SU-DHL-6 (cell line): ENCODE measurements around the gene HLA-C.

Experiments used
- H2AFZ ChIP-seq: fragments of 200-600 bp; sonication (generic); 2 replicates; pipeline ENCODE4 v1.6.1; 2014; ENCODE audit warnings: low read depth, mild to moderate bottlenecking, moderate library complexity, mixed read lengths, antibody characterized with exemption, low read length; ENCODE audit not compliant: severe bottlenecking
- H3F3A ChIP-seq: fragments of 200-600 bp; shearing (Covaris generic); 2 replicates; pipeline ENCODE4 v1.6.0; 2016; ENCODE audit warnings: antibody characterized with exemption, mild to moderate bottlenecking; ENCODE audit not compliant: insufficient read depth
- H3K27ac ChIP-seq: fragments of 200-600 bp; sonication (generic); 2 replicates; pipeline ENCODE4 v1.5.1; 2016; ENCODE audit warnings: low read depth, mild to moderate bottlenecking, low read length, moderate library complexity, mixed read lengths
- H3K27me3 ChIP-seq: fragments of 200-600 bp; sonication (generic), shearing (Covaris generic); 2 replicates; pipeline ENCODE4 v1.6.0; 2014; ENCODE audit warnings: mild to moderate bottlenecking, low read length
- H3K36me3 ChIP-seq: fragments of 200-600 bp; sonication (generic); 2 replicates; pipeline ENCODE4 v1.6.1; 2014; ENCODE audit warnings: mild to moderate bottlenecking, low read length, mixed read lengths
- H3K4me2 ChIP-seq: fragments of 300-600, 200-600 bp; shearing (Covaris generic), sonication (generic); 2 replicates; pipeline ENCODE4 v1.6.0; 2014; ENCODE audit warnings: low read length, low read depth, mild to moderate bottlenecking; ENCODE audit not compliant: poor library complexity, severe bottlenecking
- H3K4me3 ChIP-seq: fragments of 200-600 bp; sonication (generic); 2 replicates; pipeline ENCODE4 v1.5.1; 2014; ENCODE audit warnings: antibody characterized with exemption, low read length, mild to moderate bottlenecking, mixed read lengths; ENCODE audit not compliant: insufficient read depth, poor library complexity, severe bottlenecking
- H3K79me2 ChIP-seq: fragments of 200-600 bp; sonication (generic); 2 replicates; pipeline ENCODE4 v1.6.1; 2014; ENCODE audit warnings: mild to moderate bottlenecking, low read length, moderate library complexity; ENCODE audit not compliant: insufficient read depth
- H3K9ac ChIP-seq: fragments of 200-600 bp; sonication (generic); 2 replicates; pipeline ENCODE4 v1.7.0; 2014; ENCODE audit warnings: mild to moderate bottlenecking, low read length
- H3K9me2 ChIP-seq: fragments of 200-600 bp; sonication (generic); replicated peaks from 2 replicates; pipeline ENCODE4 v1.6.1; 2014; ENCODE audit warnings: low read length; ENCODE audit not compliant: insufficient read depth
- H3K9me3 ChIP-seq: fragments of 200-600 bp; sonication (generic); 2 replicates; pipeline ENCODE4 v1.6.1; 2014; ENCODE audit warnings: low read length, mixed read lengths; ENCODE audit not compliant: insufficient read depth
- H4K20me1 ChIP-seq: fragments of 200-600 bp; sonication (generic); 2 replicates; pipeline ENCODE4 v1.6.1; 2014; ENCODE audit warnings: low read depth, mild to moderate bottlenecking, antibody characterized with exemption, low read length, moderate library complexity, mixed read lengths
- CTCF ChIP-seq: fragments of 200-600 bp; sonication (generic); IDR thresholded peaks from one replicate; pipeline ENCODE4 v1.5.1; 2017; ENCODE audit warnings: antibody characterized with exemption, mild to moderate bottlenecking, low read length, moderate library complexity; ENCODE audit not compliant: insufficient read depth, poor library complexity, severe bottlenecking
- EZH2phosphoT487 ChIP-seq: fragments of 200-600 bp; sonication (generic), shearing (Covaris generic); conservative IDR thresholded peaks from 2 replicates; pipeline ENCODE4 v1.6.1; 2018; ENCODE audit warnings: mild to moderate bottlenecking, antibody characterized with exemption, low read length, moderate library complexity, mixed read lengths

The HLA-C gene

GRCh38 chr6:31307669-31308049 lies 35.8 kb upstream of the HLA-C start:
- no peak overlapping the region for H3K4me2 ChIP-seq
- no peaks in the 10 kb centered on the region for H3K27me3 ChIP-seq
- H3K9me2 ChIP-seq = no peaks in the 10 kb centered on the region
- no peak overlapping the region for H3K4me3 ChIP-seq
- no peak overlapping the region for H2AFZ ChIP-seq
- no peaks in the 10 kb centered on the region for H4K20me1 ChIP-seq
- H3F3A ChIP-seq = no peaks in the 10 kb centered on the region
- H3K27ac ChIP-seq = no peak overlapping the region
- no peak overlapping the region for H3K9ac ChIP-seq
- H3K79me2 ChIP-seq = no peaks in the 10 kb centered on the region
- TF ChIP-seq CTCF = no peak
- no peak for TF ChIP-seq EZH2phosphoT487
- no peaks in the 10 kb centered on the region for H3K9me3 ChIP-seq
- no peaks in the 10 kb centered on the region for H3K36me3 ChIP-seq

GRCh38 chr6:31305703-31306219 lies 33.9 kb upstream of the HLA-C start:
- Histone ChIP-seq H3K4me2 (no peak overlapping the region), H3K27ac (no peak overlapping the region), H4K20me1 (no peaks in the 10 kb centered on the region), H3K9me2 (no peaks in the 10 kb centered on the region), H3F3A (no peaks in the 10 kb centered on the region), H3K36me3 (no peaks in the 10 kb centered on the region), H3K4me3 (no peak overlapping the region), H3K9me3 (no peaks in the 10 kb centered on the region), H3K79me2 (no peaks in the 10 kb centered on the region), H3K27me3 (no peaks in the 10 kb centered on the region), H3K9ac (no peak overlapping the region), H2AFZ (no peak overlapping the region)
- TF ChIP-seq CTCF (no peak), EZH2phosphoT487 (no peak)

- Histone ChIP-seq H3K27me3 (no peaks in the 10 kb centered on the region), H3F3A (no peaks in the 10 kb centered on the region), H2AFZ (no peak overlapping the region), H3K27ac (no peak overlapping the region), H3K9me2 (no peaks in the 10 kb centered on the region), H3K4me3 (no peak overlapping the region), H3K9ac (no peak overlapping the region), H3K36me3 (no peaks in the 10 kb centered on the region), H3K9me3 (no peaks in the 10 kb centered on the region), H3K4me2 (no peak overlapping the region), H3K79me2 (no peaks in the 10 kb centered on the region), H4K20me1 (no peaks in the 10 kb centered on the region)
- TF ChIP-seq CTCF (no peak), EZH2phosphoT487 (no peak)
Observed at GRCh38 chr6:31304683-31305082, 32.8 kb upstream of the HLA-C start.
